Measurements from ENCODE around the gene SRGAP2C.
"Not testable (repeated sequence)": the region's sequence is repeated elsewhere in the genome, so short reads cannot be mapped to it uniquely, and the experiment has no call there.

The SRGAP2C gene

DNA sequence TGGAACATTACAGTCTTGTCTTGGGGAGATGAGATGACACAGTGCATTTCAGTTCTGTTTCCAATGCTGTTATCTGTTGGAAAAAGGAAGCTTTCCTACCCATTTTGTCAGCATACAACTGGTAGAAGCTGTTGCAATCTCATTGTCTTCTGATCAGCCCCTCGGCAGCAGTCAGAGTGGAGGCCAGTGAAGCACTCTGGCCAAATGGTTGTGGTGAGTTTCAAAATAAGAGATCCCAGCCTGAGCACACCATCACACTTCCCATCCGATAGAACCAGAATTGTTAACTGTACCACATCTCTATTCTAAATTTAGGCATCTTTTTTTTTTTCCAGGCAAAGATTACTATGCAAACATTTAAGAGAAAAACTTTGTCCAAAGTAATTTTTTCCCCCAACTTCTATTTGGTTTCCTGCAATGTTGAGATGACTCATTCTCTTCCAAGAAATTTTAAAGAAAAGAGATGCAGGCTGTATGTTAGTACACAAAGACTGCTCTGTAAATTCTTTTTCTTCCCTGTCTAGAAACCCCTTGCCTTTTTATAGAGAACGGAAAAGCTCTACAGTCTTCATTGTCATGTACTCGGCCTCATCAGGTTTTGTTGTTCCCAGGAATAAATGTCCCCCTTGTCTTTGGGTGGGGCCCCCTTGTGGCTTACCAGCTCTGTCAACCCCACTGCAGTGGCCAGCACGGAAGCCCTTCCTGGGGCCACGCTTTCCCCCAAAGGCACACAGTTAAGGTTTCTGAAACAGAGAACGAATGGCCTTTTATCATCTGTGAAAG lies 176.9 kb downstream of the SRGAP2C start:
- H3K27ac ChIP-seq (ENCODE audit: insufficient read depth, low read depth, low read length, poor library complexity, severe bottlenecking); H3K27me3 ChIP-seq (ENCODE audit: control insufficient read depth, insufficient read depth, low read length, poor library complexity, severe bottlenecking); H3K9me3 ChIP-seq (ENCODE audit: control insufficient read depth, low read length); H3K4me3 ChIP-seq (ENCODE audit: insufficient read depth, low read depth, low read length); H3K4me1 ChIP-seq (ENCODE audit: control insufficient read depth, insufficient read depth, low read length); H3K36me3 ChIP-seq (ENCODE audit: control insufficient read depth, insufficient read depth, low read length): not testable (repeated sequence)
- WGBS, 2 experiments = 80% methylated on average over 1 of the region's 7 CpGs; no CpG with 5 or more reads in 1 of the 2 experiments

DNA sequence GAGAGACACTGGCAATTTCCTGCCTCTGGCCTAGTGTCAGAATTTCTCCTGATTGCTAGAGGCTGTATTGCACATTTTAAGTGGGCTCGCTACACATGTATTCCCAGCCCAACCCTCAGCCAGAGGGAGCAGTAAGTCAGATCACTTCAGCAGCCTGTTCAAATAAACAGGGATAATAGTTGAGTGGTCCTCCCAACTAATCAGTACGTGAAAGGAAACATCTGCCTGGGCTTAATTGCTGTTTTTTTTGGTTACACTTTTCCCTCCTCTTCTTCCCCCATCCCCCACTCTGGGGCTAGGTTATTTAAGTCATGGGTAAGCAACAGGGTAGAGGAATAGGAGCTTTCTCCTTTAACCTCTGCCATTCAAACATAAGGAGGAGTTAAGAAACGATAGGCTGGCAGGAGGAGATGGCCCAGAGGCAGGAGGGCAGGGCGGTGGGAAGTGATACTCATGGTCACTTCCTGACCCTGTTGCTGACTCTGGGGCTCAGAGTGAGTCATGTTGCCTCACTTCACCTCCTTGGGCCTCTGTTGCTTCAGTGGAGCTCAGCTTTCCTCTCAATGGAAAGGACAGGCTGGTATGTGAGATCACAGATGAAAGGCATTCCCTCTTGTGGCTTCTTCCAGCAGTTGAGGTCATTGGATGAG lies 177.6 kb downstream of the SRGAP2C start:
- not testable (repeated sequence) for H3K4me3 ChIP-seq (ENCODE audit: insufficient read depth, low read depth, low read length); H3K36me3 ChIP-seq (ENCODE audit: control insufficient read depth, insufficient read depth, low read length); H3K27me3 ChIP-seq (ENCODE audit: control insufficient read depth, insufficient read depth, low read length, poor library complexity, severe bottlenecking); H3K9me3 ChIP-seq (ENCODE audit: control insufficient read depth, low read length); H3K4me1 ChIP-seq (ENCODE audit: control insufficient read depth, insufficient read depth, low read length); H3K27ac ChIP-seq (ENCODE audit: insufficient read depth, low read depth, low read length, poor library complexity, severe bottlenecking)
- WGBS, 2 experiments = 40% methylated on average over 1 of the region's 4 CpGs; no CpG with 5 or more reads in 1 of the 2 experiments

DNA sequence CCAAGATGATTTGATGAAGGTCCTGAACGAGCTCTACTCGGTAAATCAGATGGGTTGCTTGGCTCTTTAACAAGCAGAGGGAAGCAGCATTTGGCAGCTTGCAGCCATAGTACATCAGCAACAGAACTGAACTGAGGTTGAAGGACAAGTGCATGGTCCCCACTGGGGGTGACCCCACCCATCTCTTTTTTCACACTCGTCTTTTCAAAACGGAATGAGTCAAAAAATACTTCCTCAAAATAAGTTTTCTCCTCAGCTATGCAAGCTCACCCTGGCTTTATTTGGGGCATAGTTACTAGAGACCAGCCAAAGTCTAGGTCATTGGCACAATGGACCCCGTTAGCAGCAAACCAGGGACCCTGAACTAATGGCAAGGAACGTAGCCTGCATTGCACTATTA lies 180.5 kb downstream of the SRGAP2C start:
- WGBS, 2 experiments = no CpG with 5 or more reads among the region's 6 CpGs
- H3K4me1 ChIP-seq (ENCODE audit: control insufficient read depth, insufficient read depth, low read length); H3K36me3 ChIP-seq (ENCODE audit: control insufficient read depth, insufficient read depth, low read length); H3K27me3 ChIP-seq (ENCODE audit: control insufficient read depth, insufficient read depth, low read length, poor library complexity, severe bottlenecking); H3K9me3 ChIP-seq (ENCODE audit: control insufficient read depth, low read length); H3K27ac ChIP-seq (ENCODE audit: insufficient read depth, low read depth, low read length, poor library complexity, severe bottlenecking); H3K4me3 ChIP-seq (ENCODE audit: insufficient read depth, low read depth, low read length): not testable (repeated sequence)

GRCh38 chr1:121365723-121366122 lies 180.9 kb downstream of the SRGAP2C start:
- not testable (repeated sequence) for H3K4me1 ChIP-seq (ENCODE audit: control insufficient read depth, insufficient read depth, low read length); H3K36me3 ChIP-seq (ENCODE audit: control insufficient read depth, insufficient read depth, low read length); H3K4me3 ChIP-seq (ENCODE audit: insufficient read depth, low read depth, low read length); H3K27ac ChIP-seq (ENCODE audit: insufficient read depth, low read depth, low read length, poor library complexity, severe bottlenecking); H3K9me3 ChIP-seq (ENCODE audit: control insufficient read depth, low read length); H3K27me3 ChIP-seq (ENCODE audit: control insufficient read depth, insufficient read depth, low read length, poor library complexity, severe bottlenecking)
- 72% methylated on average over 2 of the region's 6 CpGs; no CpG with 5 or more reads in 1 of the 2 experiments for WGBS, 2 experiments

- not testable (repeated sequence) for H3K27ac ChIP-seq (ENCODE audit: insufficient read depth, low read depth, low read length, poor library complexity, severe bottlenecking); H3K4me1 ChIP-seq (ENCODE audit: control insufficient read depth, insufficient read depth, low read length); H3K36me3 ChIP-seq (ENCODE audit: control insufficient read depth, insufficient read depth, low read length); H3K4me3 ChIP-seq (ENCODE audit: insufficient read depth, low read depth, low read length); H3K27me3 ChIP-seq (ENCODE audit: control insufficient read depth, insufficient read depth, low read length, poor library complexity, severe bottlenecking); H3K9me3 ChIP-seq (ENCODE audit: control insufficient read depth, low read length)
- no CpG with 5 or more reads among the region's 3 CpGs for WGBS, 2 experiments
These were observed 181.4 kb downstream of the SRGAP2C start for GRCh38 chr1:121366171-121366570.

DNA sequence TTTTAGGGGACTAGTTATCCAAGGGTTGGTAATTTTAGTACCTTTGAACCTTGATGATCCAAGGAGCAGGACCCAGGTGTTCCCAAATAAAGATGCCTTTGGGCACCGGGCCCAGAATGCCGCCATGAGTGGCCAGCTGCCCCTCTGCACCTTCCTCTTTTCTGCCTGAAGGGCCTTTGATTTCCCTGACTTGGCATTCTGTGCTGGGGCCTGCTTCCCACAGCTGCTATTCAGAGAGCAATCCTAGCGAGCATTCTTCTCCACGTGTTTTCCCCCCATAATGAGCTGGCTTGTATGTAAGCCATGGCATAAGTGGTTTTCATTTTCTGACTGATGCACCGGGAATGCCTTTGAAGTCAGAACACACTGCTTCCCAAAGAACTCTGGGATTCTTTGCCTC lies 184.1 kb downstream of the SRGAP2C start:
- H3K27ac ChIP-seq (ENCODE audit: insufficient read depth, low read depth, low read length, poor library complexity, severe bottlenecking); H3K9me3 ChIP-seq (ENCODE audit: control insufficient read depth, low read length); H3K27me3 ChIP-seq (ENCODE audit: control insufficient read depth, insufficient read depth, low read length, poor library complexity, severe bottlenecking); H3K36me3 ChIP-seq (ENCODE audit: control insufficient read depth, insufficient read depth, low read length); H3K4me3 ChIP-seq (ENCODE audit: insufficient read depth, low read depth, low read length); H3K4me1 ChIP-seq (ENCODE audit: control insufficient read depth, insufficient read depth, low read length): not testable (repeated sequence)
- no CpG with 5 or more reads among the region's 5 CpGs for WGBS, 2 experiments

DNA sequence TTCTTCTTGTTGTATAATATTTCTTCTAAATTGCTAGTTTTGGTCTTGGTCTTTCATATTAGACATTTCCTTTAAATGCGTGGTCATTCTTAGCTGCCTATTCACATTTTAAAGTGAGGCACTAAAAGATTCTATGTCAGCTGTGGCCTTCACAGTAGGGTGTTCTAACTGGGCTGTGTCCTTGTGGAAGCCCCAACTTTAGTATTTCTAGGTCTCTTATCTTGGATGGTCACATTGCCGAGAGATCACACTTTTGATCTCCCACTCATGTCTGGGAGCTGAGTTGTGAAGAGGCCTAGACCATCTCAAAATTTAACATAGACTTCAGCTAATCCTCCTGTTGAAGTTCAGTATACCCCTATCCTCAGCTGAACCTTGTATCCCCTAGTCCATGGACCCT lies 185.2 kb downstream of the SRGAP2C start:
- H3K36me3 ChIP-seq (ENCODE audit: control insufficient read depth, insufficient read depth, low read length); H3K4me3 ChIP-seq (ENCODE audit: insufficient read depth, low read depth, low read length); H3K9me3 ChIP-seq (ENCODE audit: control insufficient read depth, low read length); H3K27ac ChIP-seq (ENCODE audit: insufficient read depth, low read depth, low read length, poor library complexity, severe bottlenecking); H3K27me3 ChIP-seq (ENCODE audit: control insufficient read depth, insufficient read depth, low read length, poor library complexity, severe bottlenecking); H3K4me1 ChIP-seq (ENCODE audit: control insufficient read depth, insufficient read depth, low read length): not testable (repeated sequence)
- no CpG with 5 or more reads among the region's 2 CpGs for WGBS, 2 experiments

GRCh38 chr1:121374851-121375367 lies 190.1 kb downstream of the SRGAP2C start:
- H3K27me3 ChIP-seq (ENCODE audit: control insufficient read depth, insufficient read depth, low read length, poor library complexity, severe bottlenecking); H3K36me3 ChIP-seq (ENCODE audit: control insufficient read depth, insufficient read depth, low read length); H3K9me3 ChIP-seq (ENCODE audit: control insufficient read depth, low read length); H3K4me3 ChIP-seq (ENCODE audit: insufficient read depth, low read depth, low read length); H3K4me1 ChIP-seq (ENCODE audit: control insufficient read depth, insufficient read depth, low read length); H3K27ac ChIP-seq (ENCODE audit: insufficient read depth, low read depth, low read length, poor library complexity, severe bottlenecking): not testable (repeated sequence)
- WGBS, 2 experiments = 88 to 98% methylated on average over 2 of the region's 3 CpGs

GRCh38 chr1:121376986-121377385 lies 192.2 kb downstream of the SRGAP2C start:
- not testable (repeated sequence) for H3K4me1 ChIP-seq (ENCODE audit: control insufficient read depth, insufficient read depth, low read length)
- WGBS, 2 experiments = 100% methylated on average over 1 of the region's 7 CpGs; no CpG with 5 or more reads in 1 of the 2 experiments

GRCh38 chr1:121378757-121379156 lies 194.0 kb downstream of the SRGAP2C start:
- not testable (repeated sequence) for H3K9me3 ChIP-seq (ENCODE audit: control insufficient read depth, low read length); H3K4me1 ChIP-seq (ENCODE audit: control insufficient read depth, insufficient read depth, low read length); H3K27ac ChIP-seq (ENCODE audit: insufficient read depth, low read depth, low read length, poor library complexity, severe bottlenecking); H3K36me3 ChIP-seq (ENCODE audit: control insufficient read depth, insufficient read depth, low read length); H3K4me3 ChIP-seq (ENCODE audit: insufficient read depth, low read depth, low read length); H3K27me3 ChIP-seq (ENCODE audit: control insufficient read depth, insufficient read depth, low read length, poor library complexity, severe bottlenecking)
- WGBS, 2 experiments = 91 to 96% methylated on average over 2 to 5 of the region's 5 CpGs

More at GRCh38 chr1:121376986-121377385, 192.2 kb downstream of the SRGAP2C start:
- not testable (repeated sequence) for H3K9me3 ChIP-seq (ENCODE audit: control insufficient read depth, low read length); H3K27ac ChIP-seq (ENCODE audit: insufficient read depth, low read depth, low read length, poor library complexity, severe bottlenecking); H3K4me3 ChIP-seq (ENCODE audit: insufficient read depth, low read depth, low read length); H3K27me3 ChIP-seq (ENCODE audit: control insufficient read depth, insufficient read depth, low read length, poor library complexity, severe bottlenecking); H3K36me3 ChIP-seq (ENCODE audit: control insufficient read depth, insufficient read depth, low read length)

Measured in ectodermal cell (in vitro differentiated cells).